Raji (cell line): ENCODE results near the gene PRM2.

Experiments
- POLR2A ChIP-seq: IDR thresholded peaks from 2 replicates; pipeline ENCODE4 v1.6.1; 2011; ENCODE audit warnings: low read depth, low read length, control low read depth; ENCODE audit not compliant: insufficient read depth

Gene PRM2

DNA sequence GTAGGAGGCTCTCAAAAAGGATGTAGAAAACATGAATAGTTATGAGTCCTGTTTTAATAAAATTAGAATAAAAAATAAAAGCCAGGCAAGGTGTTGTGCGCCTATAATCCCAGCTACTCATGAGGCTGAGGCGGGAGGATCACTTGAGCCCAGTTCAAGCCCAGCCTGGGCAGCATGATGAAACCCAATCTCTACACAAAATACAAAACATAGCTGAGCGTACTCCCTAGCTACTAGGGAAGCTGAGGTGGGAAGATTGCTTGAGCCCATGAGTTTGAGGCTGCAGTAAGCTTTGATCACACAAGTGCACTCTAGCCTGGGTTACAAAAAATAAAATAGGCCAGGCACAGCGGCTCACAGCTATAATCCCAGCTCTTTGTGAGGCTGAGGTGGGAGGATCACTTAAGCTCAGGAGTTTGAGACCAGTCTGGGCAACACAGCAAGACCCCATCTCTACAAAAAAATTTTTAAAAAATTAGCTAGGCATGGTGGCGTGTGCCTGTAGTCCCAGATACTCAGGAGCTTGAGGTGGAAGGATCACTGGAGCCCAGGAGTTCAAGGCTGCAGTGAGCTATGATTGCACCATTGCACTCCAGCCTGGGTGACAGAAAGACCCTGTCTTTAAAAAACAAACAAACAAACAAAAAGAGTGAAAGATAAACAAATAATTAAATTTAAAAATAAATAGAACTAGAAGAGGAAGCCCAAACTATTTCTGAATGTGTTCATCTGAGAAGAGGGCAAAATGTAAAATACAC lies 22.0 kb upstream of the PRM2 start:
- TF ChIP-seq POLR2A: no peak

DNA sequence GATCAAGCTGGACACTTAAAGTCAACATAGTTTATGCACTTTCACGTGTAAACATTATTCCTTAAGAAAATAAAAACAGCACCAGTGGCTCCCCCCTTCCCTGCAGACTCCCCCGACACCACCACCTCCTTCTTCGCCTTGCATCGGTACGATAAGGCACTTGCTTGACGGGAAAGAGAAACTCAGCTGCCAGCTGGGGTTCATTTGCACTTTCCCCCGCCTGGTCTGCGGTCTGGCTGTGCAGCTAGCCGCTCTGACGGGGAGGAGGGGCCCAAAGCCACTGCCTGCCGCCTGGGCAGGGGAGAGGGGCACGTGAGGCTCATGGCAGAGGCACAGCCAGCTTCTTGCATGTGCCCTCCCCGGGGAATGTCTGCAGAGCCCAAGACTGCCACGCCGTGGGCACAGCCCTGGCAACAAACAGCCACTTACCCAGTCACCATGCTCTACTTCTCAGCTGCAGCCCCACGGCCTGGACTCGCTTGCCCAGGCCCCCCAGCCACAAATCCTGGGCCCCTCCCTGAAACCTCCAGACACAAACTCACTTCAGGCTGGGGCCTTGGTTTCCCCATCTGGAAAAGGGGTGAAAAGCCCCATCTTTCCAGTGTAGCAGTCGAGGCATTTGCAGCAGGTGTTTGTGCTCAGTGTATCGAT lies 21.3 kb upstream of the PRM2 start:
- TF ChIP-seq POLR2A: peak; percentile 69

GRCh38 chr16:11296706-11297491 lies 20.6 kb upstream of the PRM2 start:
- no peak for TF ChIP-seq POLR2A

GRCh38 chr16:11296351-11296705 lies 20.0 kb upstream of the PRM2 start:
- no peak for TF ChIP-seq POLR2A

DNA sequence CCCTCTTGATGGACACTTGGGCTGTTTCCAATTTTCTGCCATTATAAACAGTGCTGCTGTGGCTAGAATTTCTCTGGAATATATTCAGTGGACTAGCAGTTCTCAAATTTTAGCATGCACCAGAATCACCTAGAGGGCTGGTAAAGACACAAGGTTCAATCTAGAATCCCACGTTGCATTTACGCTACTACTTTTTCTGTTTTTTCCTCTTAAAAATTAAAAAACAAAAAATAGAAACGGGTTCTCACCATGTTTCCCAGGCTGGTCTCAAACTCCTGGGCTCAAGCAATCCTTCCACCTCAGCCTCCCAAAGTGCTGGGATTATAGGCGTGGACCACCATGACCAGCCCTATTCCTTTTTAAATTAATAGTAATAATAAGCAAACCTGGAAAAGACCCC lies 19.4 kb upstream of the PRM2 start:
- TF ChIP-seq POLR2A: no peak

GRCh38 chr16:11292076-11292748 lies 15.9 kb upstream of the PRM2 start:
- TF ChIP-seq POLR2A: no peak

- no peak for TF ChIP-seq POLR2A
Measured at GRCh38 chr16:11291091-11291703, 14.9 kb upstream of the PRM2 start.

- TF ChIP-seq POLR2A: no peak
Measured at GRCh38 chr16:11290102-11290893, 14.0 kb upstream of the PRM2 start.

- no peak for TF ChIP-seq POLR2A
Measured at GRCh38 chr16:11289202-11289601, 12.9 kb upstream of the PRM2 start.

DNA sequence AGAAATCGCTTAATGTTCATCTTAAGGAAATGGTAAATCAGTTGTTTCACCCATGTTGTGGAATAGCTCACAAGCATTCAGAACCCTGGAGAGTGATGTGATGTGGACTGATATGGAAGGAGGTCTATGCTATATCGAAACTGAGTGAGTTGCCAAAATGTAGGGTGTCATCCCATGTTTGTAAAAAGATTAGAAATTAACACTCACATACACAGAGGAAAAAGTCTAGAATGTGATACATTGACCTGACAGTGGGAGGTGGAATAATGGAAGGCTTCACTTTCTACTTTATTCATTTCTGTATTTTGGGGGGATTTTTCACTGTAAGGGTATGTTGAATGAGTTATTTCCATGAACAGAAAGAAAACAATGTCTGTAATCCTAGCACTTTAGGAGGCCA lies 9.6 kb upstream of the PRM2 start:
- no peak for TF ChIP-seq POLR2A

DNA sequence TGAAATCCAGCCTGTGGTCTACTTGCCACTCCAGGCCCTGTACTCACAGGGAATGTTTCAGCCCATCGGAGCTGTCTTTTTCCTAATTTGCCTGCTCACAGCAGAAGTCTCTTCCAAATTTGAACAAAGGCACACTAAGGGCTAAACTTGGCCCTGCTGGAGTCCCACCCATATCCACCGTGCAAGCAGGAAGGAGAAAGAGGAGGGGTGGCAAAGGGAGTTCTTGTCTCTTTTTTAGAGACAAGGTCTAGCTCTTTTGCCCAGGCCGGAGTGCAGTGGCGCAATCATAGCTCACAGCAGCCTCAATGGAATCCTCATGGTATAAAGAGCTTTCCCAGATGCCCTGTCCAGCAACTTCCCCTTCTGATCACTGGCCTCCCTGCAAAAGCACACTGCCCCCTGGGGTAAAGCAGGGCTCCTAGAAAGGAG lies 7.6 kb upstream of the PRM2 start:
- TF ChIP-seq POLR2A: no peak

DNA sequence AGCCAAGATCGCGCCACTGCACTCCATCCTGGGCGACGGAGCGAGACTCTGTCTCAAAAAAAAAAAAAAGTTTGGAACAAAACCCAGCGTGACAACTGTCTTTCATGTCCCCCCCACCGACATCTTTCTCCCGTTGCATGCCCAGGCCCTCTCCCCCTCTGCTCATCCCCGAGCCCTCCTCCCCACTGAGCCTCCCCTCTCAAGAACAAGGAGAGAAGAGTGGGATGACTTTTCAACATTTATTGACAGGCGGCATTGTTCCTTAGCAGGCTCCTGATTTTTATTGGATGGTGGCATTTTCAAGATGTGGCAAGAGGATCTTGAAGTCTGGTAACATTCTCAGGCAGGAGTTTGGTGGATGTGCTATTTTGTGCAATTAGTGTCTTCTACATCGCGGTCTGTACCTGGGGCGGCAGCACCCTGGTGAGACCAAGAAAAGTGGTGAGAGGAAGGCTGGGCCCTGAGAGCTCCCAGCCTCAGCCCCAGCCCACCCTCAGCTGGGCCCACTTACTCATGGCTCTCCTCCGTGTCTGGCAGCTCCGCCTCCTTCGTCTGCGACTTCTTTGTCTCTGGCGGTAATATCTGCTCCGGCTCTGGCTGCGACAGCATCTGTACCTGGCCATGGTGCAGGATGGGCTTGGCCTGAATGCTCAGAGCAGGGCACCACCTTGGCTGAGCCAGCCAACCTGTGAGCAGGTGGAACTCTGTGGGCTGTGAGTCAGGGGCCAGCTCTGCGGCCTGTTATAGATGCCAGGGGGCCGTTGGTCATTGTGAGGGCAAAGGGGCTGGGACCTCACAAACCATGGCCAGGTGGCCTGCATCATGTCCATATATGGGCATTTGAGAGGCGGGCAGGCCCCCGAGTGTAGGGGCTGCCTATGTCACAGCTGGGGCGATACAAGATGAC lies 4.6 kb upstream of the PRM2 start, which contains the start of gene PRM1:
TSS of gene PRM1 (minus strand) at position 715 of the 907 bp plus-strand sequence. CDS start at position 623, 92 bp downstream.
- TF ChIP-seq POLR2A: no peak
